ENCODE measurements around the gene CRHR1.

DNA sequence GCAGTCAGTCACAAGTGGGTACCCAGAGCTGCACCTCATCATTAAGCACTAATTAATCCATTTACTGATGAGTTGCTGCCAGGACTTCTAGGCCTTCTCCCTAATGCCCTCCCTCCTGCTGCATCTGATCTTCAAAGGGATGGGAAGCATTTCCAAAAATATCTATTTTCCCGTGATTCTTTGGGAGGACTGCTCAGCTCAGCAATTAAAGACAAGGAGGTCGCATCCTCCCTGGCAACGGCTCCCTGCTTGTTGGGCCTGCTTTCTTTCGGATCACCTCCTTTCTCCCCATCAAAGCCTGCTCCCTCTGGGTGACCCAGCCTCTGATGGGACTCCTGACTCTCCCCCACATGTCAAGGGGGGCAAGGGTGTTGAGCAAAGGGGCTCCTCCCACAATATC, 34.6 kb downstream of the CRHR1 start:
- TF ChIP-seq, protein P1, sequence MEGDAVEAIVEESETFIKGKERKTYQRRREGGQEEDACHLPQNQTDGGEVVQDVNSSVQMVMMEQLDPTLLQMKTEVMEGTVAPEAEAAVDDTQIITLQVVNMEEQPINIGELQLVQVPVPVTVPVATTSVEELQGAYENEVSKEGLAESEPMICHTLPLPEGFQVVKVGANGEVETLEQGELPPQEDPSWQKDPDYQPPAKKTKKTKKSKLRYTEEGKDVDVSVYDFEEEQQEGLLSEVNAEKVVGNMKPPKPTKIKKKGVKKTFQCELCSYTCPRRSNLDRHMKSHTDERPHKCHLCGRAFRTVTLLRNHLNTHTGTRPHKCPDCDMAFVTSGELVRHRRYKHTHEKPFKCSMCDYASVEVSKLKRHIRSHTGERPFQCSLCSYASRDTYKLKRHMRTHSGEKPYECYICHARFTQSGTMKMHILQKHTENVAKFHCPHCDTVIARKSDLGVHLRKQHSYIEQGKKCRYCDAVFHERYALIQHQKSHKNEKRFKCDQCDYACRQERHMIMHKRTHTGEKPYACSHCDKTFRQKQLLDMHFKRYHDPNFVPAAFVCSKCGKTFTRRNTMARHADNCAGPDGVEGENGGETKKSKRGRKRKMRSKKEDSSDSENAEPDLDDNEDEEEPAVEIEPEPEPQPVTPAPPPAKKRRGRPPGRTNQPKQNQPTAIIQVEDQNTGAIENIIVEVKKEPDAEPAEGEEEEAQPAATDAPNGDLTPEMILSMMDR (IDR thresholded peaks at IDR 0.05) = no peak
- TF ChIP-seq POLR2A (IDR thresholded peaks at IDR 0.05) (no peak), EP300 (IDR thresholded peaks at IDR 0.05) (no peak)
